ENCODE results near the gene MED14. TPM values are rescaled to one million over a fixed set of nuclear protein-coding genes. Genes with fewer than 3 reads are reported as not detected.

The MED14 gene
- total and polyA plus RNA-seq, 2 of the 8 experiments (the other 6 are each of a cell fraction or from before 2014, with no cell fraction given), result 79.7 to 117 TPM

DNA sequence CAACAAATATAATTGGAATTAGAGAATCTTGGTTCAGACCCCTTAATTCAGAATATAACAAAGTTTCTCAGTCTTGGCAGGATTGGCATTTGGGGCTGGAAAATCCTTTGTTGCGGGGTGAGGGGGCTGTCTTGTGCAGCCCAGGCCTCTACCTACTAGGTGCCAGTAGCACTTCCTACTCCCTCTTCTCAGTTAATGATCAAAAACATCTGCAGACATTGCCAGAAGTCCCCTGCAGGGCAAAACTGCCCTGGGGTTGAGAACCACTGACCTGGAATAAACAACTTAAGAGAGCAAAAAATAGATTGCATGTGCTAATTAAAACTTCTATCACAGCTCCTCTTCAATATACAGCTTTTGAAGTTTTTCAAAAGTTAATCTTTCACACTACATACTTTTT is 51.2 kb downstream of the MED14 start:
- Histone ChIP-seq H3K23me2 (ENCODE audit: low read depth, low read length) (no peaks in the 10 kb centered on the region), H3K4ac (replicated peaks; ENCODE audit: insufficient read length, low read depth, low read length) (no peak overlapping the region), H3K27me3 (replicated peaks in 1 of 4; ENCODE audit: control insufficient read depth in 3 of 4, extremely low read depth in 1 of 4, insufficient read depth in 3 of 4, low read length in 3 of 4) (no peaks in the 10 kb centered on the region), H3K18ac (ENCODE audit: extremely low read depth, low read length) (no peak overlapping the region), H2BK12ac (ENCODE audit: low read depth, low read length) (no peak overlapping the region), H4K8ac (ENCODE audit: extremely low read depth, insufficient read depth, low read length) (no peak overlapping the region), H3K27ac (ENCODE audit: low read depth, low read length) (no peak overlapping the region), H2BK120ac (replicated peaks; ENCODE audit: low read depth, low read length) (no peak overlapping the region), H2AFZ (ENCODE audit: low read length) (no peak overlapping the region), H4K5ac (ENCODE audit: insufficient read length, low read depth, low read length) (no peak overlapping the region), H2BK15ac (ENCODE audit: low read length) (no peak overlapping the region), H3K9me3 (ENCODE audit: insufficient read depth in 2 of 2, low read depth in 1 of 2, low read length in 1 of 2) (no peaks in the 10 kb centered on the region), H2BK20ac (ENCODE audit: low read length) (no peak overlapping the region), H2BK5ac (ENCODE audit: low read depth, low read length) (no peak overlapping the region), H3K4me3 (ENCODE audit: extremely low read depth in 1 of 4, insufficient read depth in 2 of 4, low read depth in 3 of 4, low read length in 4 of 4) (no peak overlapping the region), H4K91ac (replicated peaks; ENCODE audit: insufficient read length, low read length) (no peak overlapping the region), H3K36me3 (ENCODE audit: control insufficient read depth in 2 of 4, insufficient read depth in 4 of 4, low read length in 3 of 4) (peaks cover 4 to 90% (median 42%) of the 10 kb centered on the region in 4 experiments; a peak in 7 of 8 replicates), H3K23ac (ENCODE audit: insufficient read length) (no peak overlapping the region), H3K14ac (ENCODE audit: insufficient read length) (no peak overlapping the region), H3K79me1 (ENCODE audit: low read depth, low read length) (no peaks in the 10 kb centered on the region), H3K79me2 (ENCODE audit: control insufficient read depth in 1 of 2, insufficient read depth in 2 of 2, low read length in 2 of 2) (peaks cover 0 to 16% of the 10 kb centered on the region in 2 experiments; a peak in 1 of 4 replicates), H3K4me1 (replicated peaks in 1 of 4; ENCODE audit: control insufficient read depth in 3 of 4, insufficient read depth in 4 of 4, low read length in 3 of 4) (peaks cover 0 to 3% (median 0%) of the 10 kb centered on the region in 4 experiments; a peak in 1 of 7 replicates), H3K9ac (replicated peaks in 1 of 4; ENCODE audit: extremely low read depth in 1 of 4, low read depth in 3 of 4, low read length in 3 of 4) (no peak overlapping the region), H4K20me1 (replicated peaks in 1 of 2; ENCODE audit: control insufficient read depth in 1 of 2, insufficient read depth in 2 of 2, low read length in 2 of 2) (no peaks in the 10 kb centered on the region), H3K56ac (replicated peaks; ENCODE audit: insufficient read length, low read depth, low read length) (no peak overlapping the region), H2AK5ac (ENCODE audit: low read depth, low read length) (no peak overlapping the region), H3K4me2 (ENCODE audit: insufficient read depth in 1 of 2, low read depth in 2 of 2, low read length in 2 of 2) (no peak overlapping the region)
- DNase-seq (ENCODE audit: low read depth in 1 of 2, low spot score in 2 of 2) (no peak), FAIRE-seq (no peak)
- WGBS, 2 experiments (ENCODE audit: extremely low coverage in 1 of 2, insufficient coverage in 1 of 2, insufficient read length in 1 of 2, insufficient replicate concordance in 2 of 2, low coverage in 1 of 2, low lambda C conversion rate in 2 of 2, missing lambda C conversion rate in 1 of 2), result 90% methylated on average over 1 of the region's 1 CpG; no CpG with 5 or more reads in 1 of the 2 experiments
- ChIA-PET POLR2A (ENCODE audit: partially characterized antibody) (no interaction called here), CTCF (ENCODE audit: partially characterized antibody) (no interaction called here)
- no peak for TF ChIP-seq SUZ12 (IDR thresholded peaks at IDR 0.05; ENCODE audit: low read length)
